ENCODE data around the gene TENM4. TPM values are rescaled to one million over a fixed set of nuclear protein-coding genes. Genes with fewer than 3 reads are reported as not detected.
A peak's percentile ranks its signal among the peaks of the same experiment; 100 is the strongest.

Gene TENM4
- total RNA-seq, 2 experiments from 2014 or later, result not detected

DNA sequence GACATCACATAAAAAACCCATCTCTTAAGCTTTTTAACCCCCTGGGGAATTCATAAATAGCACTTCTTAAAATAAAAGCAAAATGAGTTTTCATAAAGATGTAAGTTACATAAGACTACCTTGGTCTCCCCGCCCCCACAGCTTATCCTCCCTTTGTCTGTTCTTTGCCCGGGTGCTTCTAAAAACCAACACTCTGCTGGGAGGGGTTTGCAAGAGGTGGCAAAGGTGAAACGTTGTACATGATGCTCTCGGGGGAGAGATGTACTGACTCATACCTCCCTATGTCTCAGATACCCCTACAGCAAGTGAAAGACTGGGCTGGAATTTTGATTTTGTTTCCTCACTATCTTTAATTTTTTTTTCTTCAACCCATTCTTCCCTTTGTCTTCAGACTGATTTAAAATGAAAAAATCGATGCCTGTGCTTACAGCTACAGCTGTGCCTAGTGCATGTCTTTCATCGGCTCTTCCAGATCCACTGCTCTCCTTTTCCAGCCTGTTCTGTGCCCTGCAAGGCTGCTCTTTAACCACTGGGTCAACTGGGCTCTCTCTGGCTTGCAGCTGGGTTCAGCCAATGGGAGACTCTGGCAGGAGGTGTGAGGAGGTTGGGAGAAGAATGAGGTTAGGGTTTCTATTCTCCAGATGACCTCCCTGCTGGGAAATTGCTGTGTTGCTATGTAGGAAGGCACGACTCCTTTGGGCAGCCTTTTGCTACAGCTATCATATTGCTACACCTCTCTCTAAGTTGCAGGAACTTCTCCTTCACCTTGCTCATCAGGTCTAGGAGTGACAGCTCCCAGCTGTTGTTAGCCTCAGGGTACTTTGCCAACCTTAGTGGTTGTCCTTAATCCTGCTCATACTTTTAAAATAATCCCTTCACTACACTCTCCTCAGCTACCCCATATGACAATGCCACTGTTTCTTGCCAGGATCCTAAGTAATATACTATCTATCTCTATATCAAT lies 266.5 kb downstream of the TENM4 start:
- no peaks in the 10 kb centered on the region for H3K4me1 Mint-ChIP-seq (ENCODE audit: low read depth)
- POLR2A ChIA-PET, result no interaction called here

GRCh38 chr11:79173615-79174014 lies 267.2 kb downstream of the TENM4 start:
- TF ChIP-seq, protein P1, sequence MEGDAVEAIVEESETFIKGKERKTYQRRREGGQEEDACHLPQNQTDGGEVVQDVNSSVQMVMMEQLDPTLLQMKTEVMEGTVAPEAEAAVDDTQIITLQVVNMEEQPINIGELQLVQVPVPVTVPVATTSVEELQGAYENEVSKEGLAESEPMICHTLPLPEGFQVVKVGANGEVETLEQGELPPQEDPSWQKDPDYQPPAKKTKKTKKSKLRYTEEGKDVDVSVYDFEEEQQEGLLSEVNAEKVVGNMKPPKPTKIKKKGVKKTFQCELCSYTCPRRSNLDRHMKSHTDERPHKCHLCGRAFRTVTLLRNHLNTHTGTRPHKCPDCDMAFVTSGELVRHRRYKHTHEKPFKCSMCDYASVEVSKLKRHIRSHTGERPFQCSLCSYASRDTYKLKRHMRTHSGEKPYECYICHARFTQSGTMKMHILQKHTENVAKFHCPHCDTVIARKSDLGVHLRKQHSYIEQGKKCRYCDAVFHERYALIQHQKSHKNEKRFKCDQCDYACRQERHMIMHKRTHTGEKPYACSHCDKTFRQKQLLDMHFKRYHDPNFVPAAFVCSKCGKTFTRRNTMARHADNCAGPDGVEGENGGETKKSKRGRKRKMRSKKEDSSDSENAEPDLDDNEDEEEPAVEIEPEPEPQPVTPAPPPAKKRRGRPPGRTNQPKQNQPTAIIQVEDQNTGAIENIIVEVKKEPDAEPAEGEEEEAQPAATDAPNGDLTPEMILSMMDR (IDR thresholded peaks at IDR 0.05), result no peak
- H3K4me1 Mint-ChIP-seq (ENCODE audit: low read depth), result no peaks in the 10 kb centered on the region
- CTCF ChIA-PET, result no interaction called here
- H3K27ac Mint-ChIP-seq, result no peak overlapping the region
- intact Hi-C loops (cut with micrococcal nuclease), result no loop called here
- no peaks in the 10 kb centered on the region for H3K36me3 Mint-ChIP-seq (ENCODE audit: low read depth)
- ATAC-seq (no peak), DNase-seq (no peak)
- no peak overlapping the region for H3K4me3 Mint-ChIP-seq
- POLR2A ChIA-PET, result no interaction called here
- H3K9me3 Mint-ChIP-seq, result no peaks in the 10 kb centered on the region
- peaks cover 16% of the 10 kb centered on the region for H3K27me3 Mint-ChIP-seq

More for the DNA sequence above, 266.5 kb downstream of the TENM4 start:
- intact Hi-C loops (cut with micrococcal nuclease), result no loop called here
- Mint-ChIP-seq H3K27me3 (peaks cover 17% of the 10 kb centered on the region), H3K4me3 (no peak overlapping the region), H3K27ac (no peak overlapping the region), H3K36me3 (ENCODE audit: low read depth) (no peaks in the 10 kb centered on the region), H3K9me3 (no peaks in the 10 kb centered on the region)
- no peak for DNase-seq
- TF ChIP-seq, protein P1 (IDR thresholded peaks at IDR 0.05), result no peak
- no peak for ATAC-seq
- CTCF ChIA-PET, result no interaction called here

- ATAC-seq (peak; percentile 20), DNase-seq (no peak)
- TF ChIP-seq, protein P1 (IDR thresholded peaks at IDR 0.05), result no peak
- no peaks in the 10 kb centered on the region for H3K9me3 Mint-ChIP-seq
- ChIA-PET POLR2A (no interaction called here), CTCF (no interaction called here)
- H3K4me1 Mint-ChIP-seq (ENCODE audit: low read depth), result no peaks in the 10 kb centered on the region
- intact Hi-C loops (cut with micrococcal nuclease), result no loop called here
- H3K27me3 Mint-ChIP-seq, result no peaks in the 10 kb centered on the region
- H3K36me3 Mint-ChIP-seq (ENCODE audit: low read depth), result no peaks in the 10 kb centered on the region
- H3K27ac Mint-ChIP-seq, result no peak overlapping the region
- no peak overlapping the region for H3K4me3 Mint-ChIP-seq
Observed at GRCh38 chr11:79170321-79170720, 270.5 kb downstream of the TENM4 start.

DNA sequence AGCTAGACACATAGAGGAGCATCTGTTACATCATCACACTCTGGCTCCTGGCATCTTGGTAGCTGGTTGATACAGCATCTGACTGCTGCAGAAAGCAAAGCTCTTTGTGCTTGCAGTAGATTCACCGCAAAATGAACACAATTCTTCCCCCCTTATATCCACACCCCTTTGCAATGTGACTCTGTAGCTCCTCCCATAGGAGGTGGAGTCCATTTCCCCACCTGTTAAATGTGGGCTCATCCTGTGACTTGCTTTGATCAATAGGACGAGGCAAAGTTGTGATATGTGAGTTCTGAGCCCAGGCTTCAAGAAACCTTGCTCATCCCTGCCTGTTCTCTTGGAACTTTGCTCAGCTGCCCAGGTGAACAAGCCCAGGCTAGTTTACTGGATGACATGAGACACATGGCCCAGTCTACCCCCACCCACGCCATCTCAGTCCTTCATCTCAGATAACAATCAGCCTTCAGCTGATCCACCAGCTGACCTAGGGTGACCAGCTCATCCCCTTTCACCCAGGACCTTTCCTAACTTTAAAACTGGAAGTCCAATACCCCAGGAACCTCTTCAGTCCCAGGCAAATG lies 272.2 kb downstream of the TENM4 start:
- TF ChIP-seq, protein P1 (IDR thresholded peaks at IDR 0.05), result no peak
- H3K9me3 Mint-ChIP-seq, result no peaks in the 10 kb centered on the region
- CTCF ChIA-PET, result no interaction called here
- no peak overlapping the region for H3K4me3 Mint-ChIP-seq
- intact Hi-C loops (cut with micrococcal nuclease), result no loop called here
- POLR2A ChIA-PET, result no interaction called here
- H3K27me3 Mint-ChIP-seq, result no peaks in the 10 kb centered on the region
- ATAC-seq, result no peak
- no peaks in the 10 kb centered on the region for H3K36me3 Mint-ChIP-seq (ENCODE audit: low read depth)
- no peak for DNase-seq
- H3K4me1 Mint-ChIP-seq (ENCODE audit: low read depth), result no peaks in the 10 kb centered on the region
- H3K27ac Mint-ChIP-seq, result no peak overlapping the region

DNA sequence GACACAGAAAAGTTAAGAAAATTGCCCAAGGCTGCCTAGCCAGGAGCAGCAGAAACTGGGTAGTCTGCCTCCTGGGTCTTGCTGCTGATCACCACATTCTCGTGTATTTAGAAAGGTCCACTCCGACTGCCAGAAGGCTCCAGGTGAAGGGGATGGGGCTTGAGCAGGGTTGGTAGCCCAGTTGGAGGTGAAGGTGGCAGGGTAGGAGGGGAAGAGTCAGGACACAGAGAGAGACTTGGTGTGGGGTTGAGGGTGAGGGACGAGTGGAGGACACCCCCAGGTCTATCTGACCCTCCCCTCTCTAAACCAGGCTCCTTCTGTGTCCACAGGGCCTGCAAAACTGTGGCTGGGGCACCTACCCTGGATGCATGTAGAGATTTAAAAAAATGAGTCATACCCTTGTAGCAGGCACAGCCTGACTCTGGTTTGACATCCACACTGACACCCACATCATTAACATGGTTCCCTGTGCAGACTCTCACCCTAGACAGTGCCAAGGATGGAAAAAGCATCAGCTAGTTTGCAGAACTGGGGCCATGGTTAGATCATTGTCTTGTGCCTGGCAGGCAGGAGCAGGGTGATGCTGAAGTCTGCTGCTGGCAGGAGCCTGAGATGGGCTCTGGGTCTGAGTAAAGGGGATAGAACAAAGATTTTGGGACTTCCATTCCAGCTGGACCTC lies 273.2 kb downstream of the TENM4 start:
- intact Hi-C loops (cut with micrococcal nuclease), result no loop called here
- no peaks in the 10 kb centered on the region for H3K9me3 Mint-ChIP-seq
- POLR2A ChIA-PET, result no interaction called here

More for the DNA sequence above, 273.2 kb downstream of the TENM4 start:
- Mint-ChIP-seq H3K4me1 (ENCODE audit: low read depth) (no peaks in the 10 kb centered on the region), H3K27me3 (no peaks in the 10 kb centered on the region), H3K36me3 (ENCODE audit: low read depth) (no peaks in the 10 kb centered on the region), H3K4me3 (no peak overlapping the region), H3K27ac (no peak overlapping the region)
- no peak for ATAC-seq
- CTCF ChIA-PET, result no interaction called here
- DNase-seq, result no peak
- TF ChIP-seq, protein P1 (IDR thresholded peaks at IDR 0.05), result no peak

Data from activated CD8-positive, alpha-beta T cell treated with anti-CD3 and anti-CD28 coated beads for 36 hours (primary cell).